ENCODE measurements around the gene LRRC45.

GRCh38 chr17:82022310-82022980 is 660 bp upstream of the LRRC45 start, which contains the start of gene CENPX:
- TF ChIP-seq CEBPB (IDR thresholded peaks at IDR 0.05; ENCODE audit: low read depth, low read length) (no peak), POLR2A (IDR thresholded peaks at IDR 0.05; ENCODE audit: low read depth, low read length) (peak; percentile 49; the same call in 1 of the 2 replicates), CTCF (conservative IDR thresholded peaks at IDR 0.05; ENCODE audit: low read depth, low read length) (no peak), MAZ (IDR thresholded peaks at IDR 0.05; ENCODE audit: borderline replicate concordance, low read depth, low read length) (no peak), RAD21 (IDR thresholded peaks at IDR 0.05; ENCODE audit: low read length) (no peak), RFX5 (IDR thresholded peaks at IDR 0.05; ENCODE audit: low read depth, low read length) (no peak)

Measured in IMR-90 (cell line).